PC-9 (cell line): ENCODE measurements around the gene WDR38.

Experiments used
- EZH2 ChIP-seq: fragments of 200-600 bp; sonication (generic); IDR thresholded peaks from 2 replicates; pipeline ENCODE4 v1.8.0; 2017; ENCODE audit warnings: antibody characterized with exemption, low read depth
- TF ChIP-seq, protein P1 (sequence below): fragments of 200-600 bp; sonication (generic); conservative IDR thresholded peaks from 2 replicates; pipeline ENCODE4 v1.6.1; 2017; ENCODE audit warnings: mixed run types, antibody characterized with exemption, mild to moderate bottlenecking, moderate library complexity

DNA sequence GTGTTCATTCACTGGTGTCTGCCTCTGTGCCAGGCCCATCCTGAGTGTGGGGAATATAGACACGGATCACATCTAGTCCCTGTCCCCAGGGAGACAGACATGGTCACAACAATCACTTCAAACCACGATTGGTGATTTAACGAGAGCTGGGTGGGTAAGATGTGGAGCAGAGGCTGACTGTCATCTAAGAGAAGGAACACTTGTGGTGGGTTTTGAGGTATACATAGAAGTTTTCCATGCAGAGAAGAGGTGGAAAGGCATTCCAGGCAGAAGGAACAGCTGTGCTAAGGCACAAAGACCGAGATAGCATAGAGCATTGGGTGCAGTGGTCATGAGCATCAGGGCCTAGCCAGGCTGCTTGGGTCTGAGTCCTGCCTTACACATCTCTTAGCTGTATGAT is 22.7 kb upstream of the WDR38 start:
- TF ChIP-seq, protein P1, sequence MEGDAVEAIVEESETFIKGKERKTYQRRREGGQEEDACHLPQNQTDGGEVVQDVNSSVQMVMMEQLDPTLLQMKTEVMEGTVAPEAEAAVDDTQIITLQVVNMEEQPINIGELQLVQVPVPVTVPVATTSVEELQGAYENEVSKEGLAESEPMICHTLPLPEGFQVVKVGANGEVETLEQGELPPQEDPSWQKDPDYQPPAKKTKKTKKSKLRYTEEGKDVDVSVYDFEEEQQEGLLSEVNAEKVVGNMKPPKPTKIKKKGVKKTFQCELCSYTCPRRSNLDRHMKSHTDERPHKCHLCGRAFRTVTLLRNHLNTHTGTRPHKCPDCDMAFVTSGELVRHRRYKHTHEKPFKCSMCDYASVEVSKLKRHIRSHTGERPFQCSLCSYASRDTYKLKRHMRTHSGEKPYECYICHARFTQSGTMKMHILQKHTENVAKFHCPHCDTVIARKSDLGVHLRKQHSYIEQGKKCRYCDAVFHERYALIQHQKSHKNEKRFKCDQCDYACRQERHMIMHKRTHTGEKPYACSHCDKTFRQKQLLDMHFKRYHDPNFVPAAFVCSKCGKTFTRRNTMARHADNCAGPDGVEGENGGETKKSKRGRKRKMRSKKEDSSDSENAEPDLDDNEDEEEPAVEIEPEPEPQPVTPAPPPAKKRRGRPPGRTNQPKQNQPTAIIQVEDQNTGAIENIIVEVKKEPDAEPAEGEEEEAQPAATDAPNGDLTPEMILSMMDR: no peak
- TF ChIP-seq EZH2: no peak
